Astrocyte of the cerebellum (primary cell): ENCODE measurements around the gene HHATL.

Experiments used
- DNase-seq: peaks from one replicate; pipeline ENCODE4 v3.0.0-alpha.2; 2011; ENCODE audit warnings: low read depth
- H3K4me3 ChIP-seq: 2 replicates; pipeline ENCODE4 v1.5.1; 2011; ENCODE audit warnings: mild to moderate bottlenecking, low read depth, low read length, moderate library complexity
- in situ Hi-C: cut with HindIII; loops from 2 replicates; pipeline ENCODE4 v1.10.0; 2017; ENCODE audit warnings: low sequenced_read_pairs
- TF ChIP-seq, protein P1 (sequence below): IDR thresholded peaks from 2 replicates; pipeline ENCODE4 v1.5.1; 2012; ENCODE audit warnings: low read length, low read depth, moderate library complexity, mild to moderate bottlenecking; ENCODE audit errors: missing control alignments

Gene HHATL

DNA sequence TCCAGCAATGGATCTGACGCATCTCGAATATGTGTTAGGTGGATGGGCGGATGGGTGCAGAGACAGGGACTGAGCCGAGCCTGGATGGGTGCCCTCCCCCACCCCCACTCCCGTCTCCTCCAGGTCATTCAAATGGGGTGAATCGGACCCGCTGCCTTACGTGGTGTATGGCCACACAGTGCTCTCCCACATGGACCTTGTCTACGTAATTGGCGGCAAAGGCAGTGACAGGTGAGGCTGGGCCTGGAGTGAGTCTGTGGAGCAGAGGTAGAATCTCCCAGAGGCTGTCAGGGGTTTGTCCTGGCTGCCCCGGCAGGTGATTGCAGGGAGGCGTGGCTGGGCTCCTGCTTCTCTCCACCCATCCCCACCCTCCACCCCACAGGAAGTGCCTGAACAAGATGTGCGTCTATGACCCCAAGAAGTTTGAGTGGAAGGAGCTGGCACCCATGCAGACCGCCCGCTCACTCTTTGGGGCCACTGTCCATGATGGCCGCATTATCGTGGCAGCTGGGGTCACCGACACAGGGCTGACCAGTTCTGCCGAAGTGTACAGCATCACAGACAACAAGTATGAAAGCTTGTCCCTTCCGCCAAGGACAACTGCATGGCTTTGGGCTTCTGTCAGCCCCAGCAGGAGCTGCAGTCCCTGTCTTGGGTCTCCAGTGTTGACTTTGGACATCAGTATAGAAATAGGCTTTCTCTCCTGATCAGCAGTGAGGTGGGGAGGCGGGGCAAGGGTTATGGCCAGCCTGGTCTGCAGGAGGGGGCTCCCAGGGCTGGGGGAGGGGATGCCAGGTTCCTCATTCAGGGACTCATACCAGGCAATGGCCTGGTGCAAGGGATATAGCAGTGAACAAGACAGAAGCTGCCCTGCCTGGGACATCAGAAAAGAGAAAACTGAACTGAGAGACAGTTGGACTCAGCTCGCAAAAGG is 13.8 kb downstream of the HHATL start:
- H3K4me3 ChIP-seq = no peak overlapping the region
- no peak for DNase-seq
- TF ChIP-seq, protein P1, sequence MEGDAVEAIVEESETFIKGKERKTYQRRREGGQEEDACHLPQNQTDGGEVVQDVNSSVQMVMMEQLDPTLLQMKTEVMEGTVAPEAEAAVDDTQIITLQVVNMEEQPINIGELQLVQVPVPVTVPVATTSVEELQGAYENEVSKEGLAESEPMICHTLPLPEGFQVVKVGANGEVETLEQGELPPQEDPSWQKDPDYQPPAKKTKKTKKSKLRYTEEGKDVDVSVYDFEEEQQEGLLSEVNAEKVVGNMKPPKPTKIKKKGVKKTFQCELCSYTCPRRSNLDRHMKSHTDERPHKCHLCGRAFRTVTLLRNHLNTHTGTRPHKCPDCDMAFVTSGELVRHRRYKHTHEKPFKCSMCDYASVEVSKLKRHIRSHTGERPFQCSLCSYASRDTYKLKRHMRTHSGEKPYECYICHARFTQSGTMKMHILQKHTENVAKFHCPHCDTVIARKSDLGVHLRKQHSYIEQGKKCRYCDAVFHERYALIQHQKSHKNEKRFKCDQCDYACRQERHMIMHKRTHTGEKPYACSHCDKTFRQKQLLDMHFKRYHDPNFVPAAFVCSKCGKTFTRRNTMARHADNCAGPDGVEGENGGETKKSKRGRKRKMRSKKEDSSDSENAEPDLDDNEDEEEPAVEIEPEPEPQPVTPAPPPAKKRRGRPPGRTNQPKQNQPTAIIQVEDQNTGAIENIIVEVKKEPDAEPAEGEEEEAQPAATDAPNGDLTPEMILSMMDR = no peak
- in situ Hi-C loops = no loop called here

DNA sequence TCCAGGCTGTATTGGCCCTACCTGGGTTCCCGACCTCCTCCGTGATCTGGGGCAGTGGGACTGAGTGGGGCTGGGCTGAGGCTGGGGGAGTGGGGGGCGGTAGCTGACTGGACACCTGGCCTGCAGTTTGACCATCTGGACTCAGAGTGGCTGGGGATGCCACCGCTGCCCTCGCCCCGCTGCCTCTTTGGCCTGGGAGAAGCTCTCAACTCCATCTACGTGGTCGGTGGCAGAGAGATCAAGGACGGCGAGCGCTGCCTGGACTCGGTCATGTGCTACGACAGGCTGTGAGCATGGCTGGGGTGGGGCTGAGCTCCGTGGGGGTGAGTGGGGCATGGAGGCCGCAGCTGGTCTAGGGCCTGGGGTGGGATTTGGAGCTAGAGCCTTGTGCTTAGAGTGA is 14.6 kb downstream of the HHATL start:
- DNase-seq = no peak
- TF ChIP-seq, protein P1 = no peak
- in situ Hi-C loops = no loop called here
- H3K4me3 ChIP-seq = no peak overlapping the region

DNA sequence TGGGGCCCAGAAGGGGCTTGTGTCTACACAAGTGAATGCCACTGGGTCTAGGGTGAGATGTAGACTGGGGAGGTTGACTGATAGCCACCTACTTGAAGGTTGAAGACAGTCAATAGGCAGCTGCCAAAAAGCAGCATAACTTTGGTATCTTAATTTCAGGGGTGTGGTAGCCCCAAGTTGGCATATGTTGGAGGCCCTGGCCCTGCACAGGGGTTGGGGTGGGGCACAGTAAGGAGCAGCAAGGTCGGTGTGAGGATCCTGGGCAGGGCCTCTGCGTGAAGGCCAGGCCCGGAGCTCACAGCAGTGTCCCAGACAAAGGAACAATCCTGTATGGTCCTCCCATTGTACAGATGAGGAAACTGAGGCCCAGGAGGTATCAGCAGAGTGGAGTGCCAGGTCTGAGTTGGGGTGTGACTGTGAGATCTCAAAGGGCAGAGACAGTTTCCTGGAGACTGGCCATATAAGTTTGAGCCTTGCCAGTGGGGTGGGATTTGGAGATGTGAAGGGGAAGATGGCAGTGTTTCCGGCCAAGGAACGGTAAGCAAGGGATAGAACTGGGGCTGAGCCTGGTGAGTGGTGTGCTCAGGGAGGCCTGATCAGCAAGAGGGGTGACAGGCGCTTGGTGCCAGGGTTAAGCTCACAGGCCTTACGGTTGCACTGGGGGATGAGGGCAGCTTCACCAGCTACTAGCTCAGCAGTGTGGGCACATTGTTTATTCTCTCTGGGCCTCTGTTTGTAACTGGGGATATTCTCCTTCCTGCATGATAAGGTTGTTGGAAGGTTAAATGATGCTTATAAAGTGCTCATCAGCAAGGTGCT is 15.6 kb downstream of the HHATL start:
- in situ Hi-C loops = no loop called here
- TF ChIP-seq, protein P1 = no peak

DNA sequence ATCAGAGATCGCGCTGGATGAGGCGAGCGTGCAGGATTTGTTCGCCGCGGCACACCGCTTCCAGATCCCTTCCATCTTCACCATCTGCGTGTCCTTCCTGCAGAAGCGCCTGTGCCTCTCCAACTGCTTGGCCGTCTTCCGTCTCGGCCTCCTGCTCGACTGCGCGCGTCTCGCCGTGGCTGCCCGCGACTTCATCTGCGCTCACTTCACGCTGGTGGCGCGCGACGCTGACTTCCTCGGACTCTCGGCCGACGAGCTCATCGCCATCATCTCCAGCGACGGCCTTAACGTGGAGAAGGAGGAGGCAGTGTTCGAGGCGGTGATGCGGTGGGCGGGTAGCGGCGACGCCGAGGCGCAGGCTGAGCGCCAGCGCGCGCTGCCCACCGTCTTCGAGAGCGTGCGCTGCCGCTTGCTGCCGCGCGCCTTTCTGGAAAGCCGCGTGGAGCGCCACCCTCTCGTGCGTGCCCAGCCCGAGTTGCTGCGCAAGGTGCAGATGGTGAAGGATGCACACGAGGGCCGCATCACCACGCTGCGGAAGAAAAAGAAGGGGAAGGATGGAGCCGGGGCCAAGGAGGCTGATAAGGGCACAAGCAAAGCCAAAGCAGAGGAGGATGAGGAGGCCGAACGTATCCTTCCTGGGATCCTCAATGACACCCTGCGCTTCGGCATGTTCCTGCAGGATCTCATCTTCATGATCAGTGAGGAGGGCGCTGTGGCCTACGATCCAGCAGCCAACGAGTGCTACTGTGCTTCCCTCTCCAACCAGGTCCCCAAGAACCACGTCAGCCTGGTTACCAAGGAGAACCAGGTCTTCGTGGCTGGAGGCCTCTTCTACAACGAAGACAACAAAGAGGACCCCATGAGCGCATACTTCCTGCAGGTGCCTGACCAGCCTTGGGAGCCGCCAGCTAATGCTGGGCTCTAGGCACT is 16.4 kb downstream of the HHATL start:
- no peak overlapping the region for H3K4me3 ChIP-seq
- TF ChIP-seq, protein P1 = no peak
- in situ Hi-C loops = no loop called here
- DNase-seq = no peak

More for the DNA sequence above, 15.6 kb downstream of the HHATL start:
- H3K4me3 ChIP-seq = no peak overlapping the region
- DNase-seq = no peak

DNA sequence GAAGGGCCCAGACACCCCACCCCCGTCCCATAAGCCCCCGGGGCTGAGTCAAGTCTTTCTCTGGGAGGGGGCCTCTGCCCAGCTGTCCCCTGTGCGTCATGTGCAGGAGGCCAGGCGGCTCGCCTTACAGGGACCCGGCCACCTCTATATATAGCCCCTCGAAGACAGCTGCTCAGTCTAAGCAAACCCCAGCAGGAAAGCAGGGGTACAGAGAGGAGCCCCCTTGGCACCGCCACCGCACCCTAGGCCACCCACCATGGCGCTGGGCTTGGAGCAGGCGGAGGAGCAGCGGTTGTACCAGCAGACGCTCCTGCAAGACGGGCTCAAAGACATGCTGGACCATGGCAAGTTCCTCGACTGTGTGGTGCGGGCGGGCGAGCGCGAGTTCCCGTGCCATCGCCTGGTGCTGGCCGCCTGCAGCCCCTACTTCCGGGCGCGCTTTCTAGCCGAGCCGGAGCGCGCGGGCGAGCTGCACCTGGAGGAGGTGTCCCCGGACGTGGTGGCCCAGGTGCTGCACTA is 17.2 kb downstream of the HHATL start, which contains the start of gene KLHL40:
KLHL40 (plus strand) TSS at position 175 of the 519 bp plus-strand sequence; CDS start at position 257, 82 bp downstream.
- in situ Hi-C loops = no loop called here
- TF ChIP-seq, protein P1 = no peak
- H3K4me3 ChIP-seq = no peak within 1 kb of the TSS
- DNase-seq = no peak
